BE2C (cell line): ENCODE results near the gene LAMA2.

Experiments used
- DNase-seq: peaks from one replicate; pipeline ENCODE4 v3.0.0-alpha.2; 2020
- H3K27me3 ChIP-seq: fragments of 250-450 bp; sonication (Bioruptor Pico); 2 replicates; pipeline ENCODE4 v1.5.1; 2020; ENCODE audit warnings: mild to moderate bottlenecking
- H3K36me3 ChIP-seq: fragments of 250-450 bp; sonication (Bioruptor Pico); 2 replicates; pipeline ENCODE4 v1.5.1; 2020; ENCODE audit warnings: mild to moderate bottlenecking
- H3K4me1 ChIP-seq: fragments of 250-450 bp; sonication (Bioruptor Pico); 2 replicates; pipeline ENCODE4 v1.5.1; 2020
- H3K4me3 ChIP-seq: 2 replicates; pipeline ENCODE4 v1.5.1; 2011; ENCODE audit warnings: low read depth, low read length
- H3K9me3 ChIP-seq: fragments of 250-450 bp; sonication (Bioruptor Pico); 2 replicates; pipeline ENCODE4 v1.5.1; 2020
- TF ChIP-seq, protein P1 (sequence below): IDR thresholded peaks from 2 replicates; pipeline ENCODE4 v1.5.1; 2012; ENCODE audit warnings: mild to moderate bottlenecking, low read depth, low read length

Gene LAMA2

DNA sequence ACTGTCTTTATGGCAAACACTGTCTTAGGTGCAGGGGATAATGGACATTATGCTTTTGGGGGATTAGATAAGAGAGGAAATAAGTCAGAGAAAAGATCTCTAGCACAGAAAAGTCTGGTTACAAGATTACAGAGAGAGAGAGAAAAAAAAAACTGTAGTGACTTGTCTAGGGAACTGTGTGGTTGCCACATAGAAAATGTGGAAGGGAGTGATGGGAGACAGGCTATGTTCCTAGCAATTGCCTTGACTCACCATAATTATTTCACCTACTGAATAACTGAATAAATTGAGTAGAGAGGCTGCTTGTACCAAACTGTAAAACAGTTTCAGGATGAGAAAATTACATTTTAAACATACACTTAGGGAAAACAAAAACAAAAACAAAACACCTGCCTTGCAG is 229.7 kb downstream of the LAMA2 start:
- TF ChIP-seq, protein P1, sequence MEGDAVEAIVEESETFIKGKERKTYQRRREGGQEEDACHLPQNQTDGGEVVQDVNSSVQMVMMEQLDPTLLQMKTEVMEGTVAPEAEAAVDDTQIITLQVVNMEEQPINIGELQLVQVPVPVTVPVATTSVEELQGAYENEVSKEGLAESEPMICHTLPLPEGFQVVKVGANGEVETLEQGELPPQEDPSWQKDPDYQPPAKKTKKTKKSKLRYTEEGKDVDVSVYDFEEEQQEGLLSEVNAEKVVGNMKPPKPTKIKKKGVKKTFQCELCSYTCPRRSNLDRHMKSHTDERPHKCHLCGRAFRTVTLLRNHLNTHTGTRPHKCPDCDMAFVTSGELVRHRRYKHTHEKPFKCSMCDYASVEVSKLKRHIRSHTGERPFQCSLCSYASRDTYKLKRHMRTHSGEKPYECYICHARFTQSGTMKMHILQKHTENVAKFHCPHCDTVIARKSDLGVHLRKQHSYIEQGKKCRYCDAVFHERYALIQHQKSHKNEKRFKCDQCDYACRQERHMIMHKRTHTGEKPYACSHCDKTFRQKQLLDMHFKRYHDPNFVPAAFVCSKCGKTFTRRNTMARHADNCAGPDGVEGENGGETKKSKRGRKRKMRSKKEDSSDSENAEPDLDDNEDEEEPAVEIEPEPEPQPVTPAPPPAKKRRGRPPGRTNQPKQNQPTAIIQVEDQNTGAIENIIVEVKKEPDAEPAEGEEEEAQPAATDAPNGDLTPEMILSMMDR, result no peak
- DNase-seq, result no peak
- no peaks in the 10 kb centered on the region for H3K36me3 ChIP-seq

GRCh38 chr6:129113637-129114036 is 230.7 kb downstream of the LAMA2 start:
- Histone ChIP-seq H3K9me3 (no peaks in the 10 kb centered on the region), H3K4me1 (no peaks in the 10 kb centered on the region), H3K27me3 (no peaks in the 10 kb centered on the region), H3K4me3 (no peak overlapping the region), H3K36me3 (no peaks in the 10 kb centered on the region)
- TF ChIP-seq, protein P1, result no peak
- no peak for DNase-seq

More for the DNA sequence above, 229.7 kb downstream of the LAMA2 start:
- Histone ChIP-seq H3K4me3 (no peak overlapping the region), H3K9me3 (no peaks in the 10 kb centered on the region), H3K27me3 (no peaks in the 10 kb centered on the region), H3K4me1 (no peaks in the 10 kb centered on the region)

- H3K9me3 ChIP-seq, result no peaks in the 10 kb centered on the region
- H3K4me1 ChIP-seq, result no peaks in the 10 kb centered on the region
- no peak for DNase-seq
- H3K4me3 ChIP-seq, result no peak overlapping the region
- no peaks in the 10 kb centered on the region for H3K27me3 ChIP-seq
- TF ChIP-seq, protein P1, result no peak
- no peaks in the 10 kb centered on the region for H3K36me3 ChIP-seq
Measured at GRCh38 chr6:129114636-129115391, 231.9 kb downstream of the LAMA2 start.

- H3K36me3 ChIP-seq, result no peaks in the 10 kb centered on the region
- no peaks in the 10 kb centered on the region for H3K27me3 ChIP-seq
- no peaks in the 10 kb centered on the region for H3K4me1 ChIP-seq
- TF ChIP-seq, protein P1, result no peak
- H3K9me3 ChIP-seq, result no peaks in the 10 kb centered on the region
- no peak for DNase-seq
- H3K4me3 ChIP-seq, result no peak overlapping the region
Measured at GRCh38 chr6:129115471-129115870, 232.5 kb downstream of the LAMA2 start.

- DNase-seq, result no peak
- Histone ChIP-seq H3K27me3 (no peaks in the 10 kb centered on the region), H3K4me1 (no peaks in the 10 kb centered on the region), H3K4me3 (no peak overlapping the region), H3K36me3 (no peaks in the 10 kb centered on the region), H3K9me3 (no peaks in the 10 kb centered on the region)
- TF ChIP-seq, protein P1, result no peak
Measured at GRCh38 chr6:129117355-129117754, 234.4 kb downstream of the LAMA2 start.

GRCh38 chr6:129120856-129121638 is 238.1 kb downstream of the LAMA2 start:
- H3K9me3 ChIP-seq, result no peaks in the 10 kb centered on the region
- H3K27me3 ChIP-seq, result no peaks in the 10 kb centered on the region
- no peak overlapping the region for H3K4me3 ChIP-seq
- DNase-seq, result no peak
- TF ChIP-seq, protein P1, result no peak
- no peaks in the 10 kb centered on the region for H3K4me1 ChIP-seq
- no peaks in the 10 kb centered on the region for H3K36me3 ChIP-seq
